Femur (tissue), 1 donor: ENCODE data around the gene PLCB2.

Source experiments
- DNase-seq: peaks from one replicate; pipeline ENCODE4 v3.0.0-alpha.2; 2017

PLCB2 gene

DNA sequence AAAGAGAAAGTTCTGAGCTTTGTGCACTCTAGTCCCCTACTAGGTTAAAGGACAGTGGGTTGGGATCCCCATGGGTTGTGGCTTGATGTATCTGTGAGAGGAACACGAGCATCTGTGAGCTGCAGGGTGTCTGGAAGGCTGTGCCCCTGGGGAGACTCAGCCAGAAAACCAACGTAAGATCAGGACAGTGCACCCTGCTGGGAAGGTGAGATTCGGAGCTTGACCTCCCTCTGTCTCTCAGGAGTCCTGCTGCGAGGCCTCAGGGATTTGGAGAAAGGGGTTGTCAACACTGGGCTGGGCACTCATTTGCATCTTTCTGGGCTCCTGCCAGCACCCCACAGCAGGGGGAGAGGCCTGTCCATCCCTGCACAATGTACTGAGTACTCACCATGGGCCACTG lies 40.1 kb downstream of the PLCB2 start:
- DNase-seq, result no peak

DNA sequence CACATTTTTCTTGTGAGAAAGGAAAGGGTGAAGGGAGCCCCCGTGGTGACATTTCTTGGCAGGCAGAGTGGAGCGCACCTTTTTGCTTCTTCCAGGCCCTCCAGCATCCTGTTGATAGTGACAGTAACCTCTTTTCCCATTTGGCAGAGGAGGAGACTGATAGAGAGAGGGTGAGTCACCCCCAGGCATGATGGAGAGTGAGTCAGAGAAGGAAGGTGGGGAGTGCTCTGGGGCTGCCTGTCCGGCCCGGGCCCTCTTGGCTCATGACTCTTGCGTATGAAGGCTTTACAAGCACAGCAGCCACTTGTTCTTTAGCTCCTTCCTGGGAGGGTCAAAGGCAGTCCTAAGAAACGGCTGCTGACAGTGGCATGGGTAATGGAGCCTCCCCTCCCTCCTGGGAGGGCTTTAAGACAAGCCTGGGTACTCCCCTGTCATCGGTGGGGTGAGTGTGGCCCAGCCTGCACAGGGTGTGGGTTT lies 40.9 kb downstream of the PLCB2 start:
- DNase-seq, result no peak

DNA sequence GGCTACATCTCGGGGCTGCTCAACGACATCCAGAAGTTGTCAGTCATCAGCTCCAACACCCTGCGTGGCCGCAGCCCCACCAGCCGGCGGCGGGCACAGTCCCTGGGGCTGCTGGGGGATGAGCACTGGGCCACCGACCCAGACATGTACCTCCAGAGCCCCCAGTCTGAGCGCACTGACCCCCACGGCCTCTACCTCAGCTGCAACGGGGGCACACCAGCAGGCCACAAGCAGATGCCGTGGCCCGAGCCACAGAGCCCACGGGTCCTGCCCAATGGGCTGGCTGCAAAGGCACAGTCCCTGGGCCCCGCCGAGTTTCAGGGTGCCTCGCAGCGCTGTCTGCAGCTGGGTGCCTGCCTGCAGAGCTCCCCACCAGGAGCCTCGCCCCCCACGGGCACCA lies 41.9 kb downstream of the PLCB2 start:
- DNase-seq, result no peak

DNA sequence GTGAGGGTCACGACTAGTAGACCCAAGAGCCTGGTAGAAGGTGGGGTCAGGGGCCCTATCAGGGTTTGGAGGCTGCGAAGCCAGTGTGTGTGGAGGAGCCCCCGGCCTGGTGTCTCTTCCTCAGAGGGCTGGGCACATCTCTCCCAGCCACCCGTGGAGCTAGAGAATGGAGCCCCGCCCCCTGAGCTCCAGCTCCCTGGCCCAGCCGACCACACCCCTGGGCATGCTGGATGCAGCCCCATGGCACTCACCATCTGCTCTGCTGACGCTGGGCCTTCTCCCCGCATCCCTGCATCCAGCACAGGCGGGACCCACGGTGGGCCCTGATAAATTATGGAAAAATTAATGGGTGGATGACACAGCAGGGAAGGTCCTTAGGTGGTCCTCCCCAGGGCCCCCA lies 42.4 kb downstream of the PLCB2 start:
- no peak for DNase-seq

DNA sequence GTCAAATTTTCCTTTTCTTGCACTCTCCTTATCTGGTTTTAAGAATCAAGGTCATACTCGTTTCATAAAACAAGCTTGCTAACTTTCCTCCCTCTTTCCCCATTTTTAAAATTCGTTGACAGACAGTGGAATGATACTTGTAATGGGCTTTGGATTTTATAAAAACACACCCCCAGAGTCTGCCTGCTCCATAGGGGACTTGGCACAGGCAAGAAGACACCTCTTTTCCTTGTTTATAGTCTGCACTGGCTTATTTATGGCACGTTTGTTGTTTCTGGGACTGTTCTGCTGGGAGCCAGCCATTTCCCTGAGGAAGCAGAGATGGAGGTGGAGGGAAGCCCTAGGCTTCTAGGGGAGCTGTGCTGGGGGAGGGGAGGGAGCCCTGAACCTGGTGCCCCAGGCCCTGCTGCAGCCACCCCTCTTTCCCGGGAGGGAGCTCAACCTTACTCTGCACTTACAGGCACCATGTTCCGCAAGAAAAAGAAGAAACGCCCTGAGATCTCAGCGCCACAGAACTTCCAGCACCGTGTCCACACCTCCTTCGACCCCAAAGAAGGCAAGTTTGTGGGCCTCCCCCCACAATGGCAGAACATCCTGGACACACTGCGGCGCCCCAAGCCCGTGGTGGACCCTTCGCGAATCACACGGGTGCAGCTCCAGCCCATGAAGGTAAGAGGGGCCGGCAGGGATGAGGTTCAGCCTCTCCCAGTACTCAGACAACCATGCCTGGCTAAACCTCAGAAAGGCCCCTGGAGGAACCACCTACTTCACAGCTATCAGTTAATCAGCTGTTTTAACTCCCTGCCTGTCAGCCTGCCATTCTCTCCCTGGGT lies 43.2 kb downstream of the PLCB2 start:
- DNase-seq, result no peak

DNA sequence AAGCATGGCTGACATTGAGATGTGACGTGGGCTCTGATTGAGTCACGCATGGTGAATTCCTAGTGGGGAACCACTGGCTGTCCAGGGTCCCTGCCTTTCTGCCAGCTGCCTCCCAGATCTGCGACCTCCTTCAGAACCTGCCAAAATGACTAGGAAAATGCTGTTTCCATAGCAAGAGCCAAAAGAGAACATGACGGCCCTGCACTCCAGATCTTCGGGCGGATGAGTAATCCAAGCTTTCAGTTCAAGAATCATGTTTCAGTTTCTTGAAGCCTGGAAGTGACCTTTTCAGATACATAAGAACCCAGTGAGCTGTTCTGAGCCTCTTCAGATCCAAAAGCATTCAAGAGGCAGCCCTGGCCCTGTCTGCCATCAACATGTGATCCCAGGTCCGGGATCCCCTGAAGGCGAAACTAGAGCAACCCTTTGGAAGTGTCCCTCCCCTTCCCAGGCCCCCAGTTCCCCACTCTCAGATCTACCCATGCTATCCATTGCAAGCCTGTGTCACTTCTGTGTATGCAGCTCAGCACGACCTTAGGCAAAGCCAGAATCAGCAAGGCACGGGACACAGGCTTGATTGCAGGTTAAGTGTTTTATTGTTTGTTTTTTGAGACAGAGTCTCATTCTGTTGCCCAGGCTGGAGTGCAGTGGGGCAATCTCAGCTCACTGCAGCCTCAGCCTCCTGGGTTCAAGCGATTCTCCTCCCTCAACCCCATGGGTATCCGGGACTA lies 44.5 kb downstream of the PLCB2 start:
- DNase-seq, result peak; percentile 70

DNA sequence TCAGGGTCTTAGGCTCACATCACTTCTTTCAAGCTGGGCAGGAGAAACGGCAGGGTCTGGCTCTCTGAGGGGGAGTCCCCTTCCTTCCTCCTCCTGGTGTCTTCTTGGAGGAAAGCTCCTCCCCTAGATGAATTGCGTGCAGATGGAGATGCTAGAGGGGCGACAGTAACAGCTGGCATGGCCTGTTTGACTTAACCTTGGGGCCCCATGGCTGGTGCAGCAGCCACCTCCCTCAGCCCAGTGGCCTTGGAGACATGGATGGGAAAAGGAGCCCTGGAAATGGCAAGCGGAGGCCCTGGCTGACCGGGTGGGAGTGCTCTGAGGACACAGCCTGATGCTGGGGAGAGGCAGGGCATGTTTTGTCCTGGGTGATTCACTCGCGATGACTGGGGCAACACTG lies 48.7 kb downstream of the PLCB2 start:
- no peak for DNase-seq

DNA sequence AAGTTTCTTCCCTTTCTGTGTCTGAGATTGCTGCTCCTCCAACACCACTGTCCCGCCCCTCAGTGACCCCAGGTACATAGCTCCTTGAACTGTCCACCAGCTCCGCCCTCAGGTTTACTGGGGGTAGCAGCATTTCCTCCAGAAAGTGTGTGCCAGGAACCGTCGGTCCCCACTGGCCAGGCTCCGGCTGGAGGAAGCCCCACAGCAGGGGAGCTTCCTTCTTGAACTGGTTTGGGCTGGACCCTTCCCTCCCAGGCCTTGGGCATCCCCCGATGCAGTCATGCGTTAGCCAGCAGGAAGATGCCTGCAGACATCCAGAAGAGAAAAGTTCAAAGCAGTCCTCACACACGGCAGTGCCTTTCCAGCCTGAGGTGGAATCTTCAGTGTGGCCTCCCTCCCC lies 49.2 kb downstream of the PLCB2 start:
- DNase-seq, result no peak

DNA sequence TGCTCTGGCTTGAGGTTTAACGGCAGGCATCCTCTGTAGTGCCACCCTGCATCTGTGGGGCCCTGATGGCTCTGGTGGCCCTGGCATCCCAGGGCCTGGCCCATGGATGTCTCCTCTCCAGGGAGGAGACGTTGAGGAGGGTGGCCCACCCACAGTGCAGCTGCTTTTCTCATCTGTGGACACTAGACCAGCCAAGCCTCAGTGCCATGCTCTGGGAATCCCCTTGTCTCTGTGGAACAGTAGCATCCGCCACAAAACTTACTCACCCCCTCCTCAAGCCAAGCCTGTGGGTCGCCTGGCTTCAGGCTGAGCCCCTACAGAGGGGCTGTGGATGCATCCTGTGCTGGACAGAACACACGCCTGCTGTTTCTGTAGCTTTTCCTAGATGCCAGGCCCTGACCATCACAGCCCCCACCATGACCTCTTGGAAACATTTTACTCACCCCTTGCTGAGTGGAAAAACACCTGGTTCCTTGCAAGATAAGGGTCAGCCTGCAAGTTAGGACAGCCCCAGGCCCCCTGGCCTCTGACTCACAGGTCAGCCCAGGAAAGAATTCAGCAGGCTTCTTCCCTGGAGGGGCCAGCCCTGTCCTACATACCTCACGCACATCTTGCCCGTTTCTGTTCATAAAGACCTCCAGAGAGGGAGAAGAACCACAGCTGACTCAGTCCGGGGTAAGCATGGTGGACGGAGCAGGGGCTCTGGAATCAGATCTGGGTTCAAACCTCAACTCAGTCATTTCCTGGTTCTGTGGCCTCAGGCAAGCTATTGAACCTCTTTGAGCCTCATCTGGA lies 49.9 kb downstream of the PLCB2 start:
- DNase-seq, result no peak

DNA sequence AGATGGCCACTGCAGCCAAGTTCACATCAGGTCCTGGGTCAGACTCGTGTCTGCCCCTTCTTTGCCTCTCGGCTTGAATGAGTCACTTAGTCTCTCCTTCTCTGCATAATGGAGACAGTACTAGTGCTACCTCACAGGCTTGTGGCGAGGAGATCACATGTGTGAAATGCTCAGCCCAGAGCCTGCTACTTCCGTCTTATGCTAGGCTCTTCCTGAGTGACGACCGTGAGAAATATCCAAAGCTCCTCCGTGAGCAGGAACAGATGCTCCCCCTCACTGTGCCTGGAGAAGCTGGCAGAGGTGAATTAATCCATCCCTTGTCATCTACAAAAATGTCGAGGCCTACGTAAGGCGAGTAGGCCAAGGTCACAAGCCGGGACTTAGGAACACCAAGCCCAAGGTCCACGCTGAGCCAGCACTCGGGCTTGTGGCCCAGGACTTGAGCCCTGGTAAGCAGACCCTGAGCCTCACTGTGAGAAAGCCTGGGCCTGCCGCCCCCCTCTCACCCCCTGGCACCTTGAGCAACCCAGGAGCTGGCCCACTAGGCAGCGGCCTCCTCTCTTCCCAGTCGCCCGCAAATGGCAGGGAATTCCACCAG lies 51.0 kb downstream of the PLCB2 start:
- DNase-seq, result no peak

DNA sequence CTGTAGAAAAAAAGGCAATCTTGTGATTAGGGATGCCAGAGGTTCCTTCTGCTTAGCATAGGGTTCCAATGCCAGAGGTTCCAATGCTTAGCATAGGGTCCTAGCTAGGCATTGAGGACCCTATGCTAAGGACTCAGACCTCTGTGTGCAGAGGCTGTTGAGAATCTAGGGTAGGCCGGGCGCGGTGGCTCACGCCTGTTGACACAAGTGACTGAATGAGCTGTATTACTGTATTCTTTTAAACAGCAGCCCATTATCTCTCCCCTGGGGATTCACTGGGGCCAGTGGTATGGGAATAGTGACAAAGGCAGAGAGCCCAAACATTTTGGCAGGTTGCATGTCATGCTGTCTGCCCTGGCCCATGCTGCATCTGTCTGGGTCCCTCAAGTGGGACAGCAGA lies 52.7 kb downstream of the PLCB2 start:
- DNase-seq, result no peak

DNA sequence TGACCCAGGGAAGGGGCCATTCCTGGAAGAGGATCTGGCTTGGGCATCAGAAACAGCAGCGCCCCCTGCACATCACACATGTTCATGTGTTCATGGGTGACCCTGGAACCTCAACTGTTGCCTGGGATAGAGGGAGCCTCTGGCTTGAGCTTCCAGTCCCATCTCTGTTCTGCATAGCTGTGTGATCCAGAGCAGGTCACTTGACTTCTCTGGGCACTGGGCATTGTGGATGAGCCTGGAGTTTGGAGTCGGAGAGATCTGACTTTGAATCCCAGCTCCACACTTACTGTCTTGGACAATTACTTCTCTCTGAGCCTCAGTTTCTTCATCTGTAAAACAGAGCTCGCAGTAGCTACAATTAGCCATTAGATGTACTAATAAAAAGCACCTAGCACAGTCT lies 53.3 kb downstream of the PLCB2 start:
- DNase-seq, result no peak

DNA sequence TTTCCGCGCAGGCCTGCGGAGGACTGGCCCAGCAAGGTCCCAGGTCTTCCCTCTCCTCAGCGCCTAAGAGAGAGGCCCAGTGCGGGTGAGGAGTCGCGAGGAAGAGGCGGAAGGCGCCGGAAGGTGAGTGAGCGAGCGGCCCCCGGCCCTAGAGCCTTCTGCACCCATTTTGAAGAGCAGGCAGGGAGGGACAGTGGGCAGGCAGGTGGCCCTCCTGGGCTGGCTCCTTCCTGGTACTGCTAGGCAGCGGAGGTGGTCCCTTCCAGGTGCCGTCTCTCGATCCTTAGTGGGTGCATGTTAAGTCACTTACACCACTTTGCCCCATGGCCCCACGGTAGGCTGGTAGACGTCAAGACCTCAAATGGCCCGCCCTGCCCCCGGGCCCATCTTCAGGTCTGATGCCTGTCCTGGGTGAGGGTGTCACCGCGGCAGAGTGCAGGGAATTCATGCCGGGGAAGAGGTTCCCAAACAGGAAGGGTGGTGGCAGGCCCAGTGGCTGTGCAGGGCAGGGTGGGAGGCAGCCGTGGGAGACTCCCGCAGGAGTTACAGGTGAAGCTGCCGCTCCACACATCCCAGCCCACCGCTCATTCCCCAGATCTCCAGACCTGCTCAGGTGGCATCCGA lies 54.5 kb downstream of the PLCB2 start:
- no peak for DNase-seq

DNA sequence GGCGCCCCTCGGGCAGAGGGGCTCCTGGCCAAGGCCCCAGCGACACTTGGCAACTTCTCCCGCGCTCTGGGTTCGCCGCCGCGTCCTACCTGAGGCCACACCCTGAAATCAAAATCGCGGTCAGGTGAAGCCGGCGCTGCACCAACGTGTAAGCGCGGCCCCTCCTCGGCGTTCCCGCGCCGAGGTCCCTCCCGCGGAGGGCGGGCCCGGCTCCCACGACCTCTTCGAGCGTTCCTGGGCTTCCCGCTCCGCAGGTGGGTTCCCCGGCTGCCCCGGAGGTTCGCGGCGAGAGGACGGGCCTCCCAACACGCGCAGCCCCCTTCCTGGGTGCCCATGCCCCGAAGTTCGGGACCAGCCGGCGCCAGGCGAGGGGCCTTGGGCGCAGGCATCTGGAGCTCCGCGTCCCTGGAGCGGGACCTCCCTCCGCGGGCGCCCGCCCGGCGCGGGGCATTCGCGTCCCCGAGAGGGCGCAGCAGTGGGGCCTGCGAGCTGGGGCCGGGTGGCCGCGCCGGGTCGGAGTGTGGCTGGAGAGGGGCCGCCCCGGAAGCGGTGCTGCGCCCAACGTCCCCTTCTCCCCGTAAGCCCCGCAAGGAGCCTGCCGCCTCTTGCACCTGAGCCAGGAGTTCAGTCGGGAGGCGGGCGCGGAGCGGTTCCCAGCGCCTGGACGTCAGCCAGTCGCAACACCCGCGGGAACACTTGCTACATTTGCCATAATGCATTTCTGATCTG lies 55.1 kb downstream of the PLCB2 start:
- no peak for DNase-seq

DNA sequence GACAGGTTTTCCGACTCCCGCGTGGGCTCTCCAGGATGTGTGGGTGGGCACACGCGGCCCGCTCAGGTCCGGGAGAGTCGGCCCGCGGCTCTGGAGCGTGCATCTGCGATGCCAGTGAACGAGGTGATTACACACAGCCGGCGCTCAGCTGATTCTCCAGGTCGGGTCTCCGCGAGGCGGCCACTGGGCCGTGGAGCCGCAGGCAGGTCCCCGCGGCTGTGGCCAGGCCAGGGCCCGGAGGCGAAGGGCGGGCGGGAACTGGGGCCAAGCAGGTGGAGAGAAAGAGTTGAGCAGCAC lies 55.6 kb downstream of the PLCB2 start:
- no peak for DNase-seq

DNA sequence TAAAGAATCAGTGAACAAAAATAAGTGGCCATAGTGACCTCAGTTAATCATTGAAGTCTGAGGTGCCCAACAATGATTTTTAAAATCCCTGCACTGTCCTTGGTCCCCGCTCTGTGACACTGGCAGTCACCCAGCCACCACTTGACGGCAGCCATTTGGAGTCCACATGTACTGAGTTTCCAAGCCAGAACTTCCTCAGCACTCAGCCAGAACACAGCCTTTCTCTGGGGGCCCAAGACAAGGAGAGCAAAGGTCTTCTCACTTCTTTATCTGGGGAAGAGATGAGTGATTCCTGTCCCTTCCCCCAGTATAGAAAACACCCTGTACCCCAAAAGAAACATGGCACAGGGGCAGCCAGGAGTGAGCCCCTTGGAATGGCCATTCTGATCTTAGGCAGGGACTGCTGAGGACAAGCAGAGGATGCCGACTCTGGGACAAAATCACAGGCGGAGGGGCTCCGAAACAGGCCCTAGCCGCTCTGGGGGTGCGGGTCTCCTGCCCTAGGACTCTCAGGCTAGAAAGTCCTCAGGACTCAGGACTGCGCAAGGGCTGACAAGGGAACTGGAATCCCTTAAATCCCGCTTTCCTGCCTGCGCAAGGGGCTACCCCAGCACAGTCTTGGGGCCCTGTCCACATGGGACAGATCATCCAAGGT lies 56.1 kb downstream of the PLCB2 start:
- DNase-seq, result no peak

DNA sequence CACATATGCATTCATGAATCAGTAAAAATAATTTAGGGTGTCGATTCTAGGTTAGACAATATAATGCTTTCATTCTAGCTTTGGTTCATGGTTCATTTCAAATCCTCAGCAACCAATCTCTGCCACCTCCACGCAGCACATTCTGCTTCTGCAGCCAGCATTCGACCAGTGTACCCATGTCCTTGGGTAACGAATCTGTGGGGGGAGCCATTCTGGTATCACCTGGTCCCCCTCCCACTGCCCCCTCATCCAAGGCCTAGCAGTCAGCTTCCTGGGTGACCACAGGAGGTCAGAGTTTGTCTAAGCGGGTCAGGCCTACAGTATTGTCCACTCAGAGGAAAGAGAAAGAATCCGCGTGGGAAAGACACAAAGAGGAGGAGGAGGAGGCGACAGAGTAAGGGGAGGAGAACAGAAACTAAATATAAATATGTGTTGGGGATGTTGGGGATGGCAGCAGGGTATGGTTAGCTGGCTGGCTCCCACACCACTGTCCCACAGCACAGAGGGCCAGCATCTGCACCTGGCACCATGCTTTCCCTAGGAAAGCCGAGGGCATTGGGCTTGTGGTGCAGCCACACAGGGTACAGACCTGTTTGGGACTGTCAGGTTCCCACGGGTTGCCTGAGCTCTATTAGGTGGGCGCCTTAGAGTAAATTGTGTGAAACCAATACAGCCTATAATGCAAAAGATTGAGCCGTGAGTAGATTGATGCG lies 56.8 kb downstream of the PLCB2 start:
- DNase-seq, result no peak

DNA sequence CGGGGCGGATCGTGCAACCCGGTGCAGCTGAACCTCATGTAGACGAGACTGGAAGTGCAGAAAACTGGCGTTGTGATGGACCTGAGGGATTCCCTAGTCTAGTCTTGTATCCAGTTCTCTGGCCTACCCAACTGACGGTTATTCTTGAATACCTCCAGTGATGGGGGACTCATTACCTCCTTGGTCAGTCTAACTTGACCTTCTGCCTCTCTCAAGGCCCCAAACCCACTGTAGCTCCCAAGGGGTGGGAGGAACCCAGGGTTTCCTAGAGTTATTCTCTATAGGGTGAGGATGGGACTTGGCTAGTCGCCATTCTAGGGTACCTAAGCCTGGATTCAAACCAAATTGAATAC lies 57.5 kb downstream of the PLCB2 start:
- no peak for DNase-seq

DNA sequence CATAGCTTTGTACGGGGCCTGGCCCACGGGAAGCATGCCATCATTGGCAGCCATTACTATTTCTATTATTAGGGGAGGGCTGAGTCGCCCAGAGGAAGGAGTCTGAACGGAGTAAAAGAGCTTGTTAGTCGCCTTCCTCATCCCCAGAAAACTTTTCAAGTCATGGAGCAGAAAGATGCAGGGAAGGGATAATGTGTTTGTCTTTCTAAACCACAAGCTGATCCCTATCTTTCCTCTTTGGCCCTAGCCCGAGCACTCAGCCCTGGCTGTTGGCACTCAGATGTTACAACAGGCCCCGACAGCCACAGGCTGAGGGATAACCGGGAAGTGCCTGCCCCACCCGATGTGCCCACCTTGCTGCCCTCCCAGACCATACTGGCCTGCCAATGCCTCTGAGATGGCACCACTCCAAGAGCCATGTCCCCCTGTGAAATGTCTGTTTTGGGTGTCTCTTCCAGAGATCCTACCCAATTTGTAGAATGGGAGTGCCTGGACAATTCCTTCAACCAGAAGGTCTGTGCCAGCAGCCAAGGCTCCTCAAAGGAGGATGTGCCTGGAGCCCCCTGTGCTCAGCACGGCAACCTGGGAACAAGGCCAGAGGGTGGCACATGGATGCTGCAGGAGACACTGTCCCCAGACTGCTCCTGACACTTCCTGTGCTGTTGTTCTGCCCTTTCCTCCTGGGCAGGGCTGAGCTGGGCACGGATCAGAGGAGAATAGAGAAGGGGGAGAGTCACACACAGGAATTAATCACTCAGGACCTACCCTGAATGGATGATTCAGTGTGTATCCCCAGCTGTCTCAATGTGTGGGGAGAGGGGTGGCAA lies 58.0 kb downstream of the PLCB2 start:
- peak; percentile 17 for DNase-seq
